SU-DHL-6 (cell line): Measurements from ENCODE around the gene CUBN.

ENCODE experiments used
- H2AFZ ChIP-seq: fragments of 200-600 bp; sonication (generic); 2 replicates; pipeline ENCODE4 v1.6.1; 2014; ENCODE audit warnings: low read depth, mild to moderate bottlenecking, moderate library complexity, mixed read lengths, antibody characterized with exemption, low read length; ENCODE audit not compliant: severe bottlenecking
- H3F3A ChIP-seq: fragments of 200-600 bp; shearing (Covaris generic); 2 replicates; pipeline ENCODE4 v1.6.0; 2016; ENCODE audit warnings: antibody characterized with exemption, mild to moderate bottlenecking; ENCODE audit not compliant: insufficient read depth
- H3K27ac ChIP-seq: fragments of 200-600 bp; sonication (generic); 2 replicates; pipeline ENCODE4 v1.5.1; 2016; ENCODE audit warnings: low read depth, mild to moderate bottlenecking, low read length, moderate library complexity, mixed read lengths
- H3K27me3 ChIP-seq: fragments of 200-600 bp; sonication (generic), shearing (Covaris generic); 2 replicates; pipeline ENCODE4 v1.6.0; 2014; ENCODE audit warnings: mild to moderate bottlenecking, low read length
- H3K36me3 ChIP-seq: fragments of 200-600 bp; sonication (generic); 2 replicates; pipeline ENCODE4 v1.6.1; 2014; ENCODE audit warnings: mild to moderate bottlenecking, low read length, mixed read lengths
- H3K4me2 ChIP-seq: fragments of 300-600, 200-600 bp; shearing (Covaris generic), sonication (generic); 2 replicates; pipeline ENCODE4 v1.6.0; 2014; ENCODE audit warnings: low read length, low read depth, mild to moderate bottlenecking; ENCODE audit not compliant: poor library complexity, severe bottlenecking
- H3K4me3 ChIP-seq: fragments of 200-600 bp; sonication (generic); 2 replicates; pipeline ENCODE4 v1.5.1; 2014; ENCODE audit warnings: antibody characterized with exemption, low read length, mild to moderate bottlenecking, mixed read lengths; ENCODE audit not compliant: insufficient read depth, poor library complexity, severe bottlenecking
- H3K79me2 ChIP-seq: fragments of 200-600 bp; sonication (generic); 2 replicates; pipeline ENCODE4 v1.6.1; 2014; ENCODE audit warnings: mild to moderate bottlenecking, low read length, moderate library complexity; ENCODE audit not compliant: insufficient read depth
- H3K9ac ChIP-seq: fragments of 200-600 bp; sonication (generic); 2 replicates; pipeline ENCODE4 v1.7.0; 2014; ENCODE audit warnings: mild to moderate bottlenecking, low read length
- H3K9me2 ChIP-seq: fragments of 200-600 bp; sonication (generic); replicated peaks from 2 replicates; pipeline ENCODE4 v1.6.1; 2014; ENCODE audit warnings: low read length; ENCODE audit not compliant: insufficient read depth
- H3K9me3 ChIP-seq: fragments of 200-600 bp; sonication (generic); 2 replicates; pipeline ENCODE4 v1.6.1; 2014; ENCODE audit warnings: low read length, mixed read lengths; ENCODE audit not compliant: insufficient read depth
- H4K20me1 ChIP-seq: fragments of 200-600 bp; sonication (generic); 2 replicates; pipeline ENCODE4 v1.6.1; 2014; ENCODE audit warnings: low read depth, mild to moderate bottlenecking, antibody characterized with exemption, low read length, moderate library complexity, mixed read lengths
- EZH2phosphoT487 ChIP-seq: fragments of 200-600 bp; sonication (generic), shearing (Covaris generic); conservative IDR thresholded peaks from 2 replicates; pipeline ENCODE4 v1.6.1; 2018; ENCODE audit warnings: mild to moderate bottlenecking, antibody characterized with exemption, low read length, moderate library complexity, mixed read lengths
- TF ChIP-seq, protein P1 (sequence below): fragments of 200-600 bp; sonication (generic); IDR thresholded peaks from one replicate; pipeline ENCODE4 v1.5.1; 2017; ENCODE audit warnings: antibody characterized with exemption, mild to moderate bottlenecking, low read length, moderate library complexity; ENCODE audit not compliant: insufficient read depth, poor library complexity, severe bottlenecking

The CUBN gene

GRCh38 chr10:17177014-17177413 lies 47.4 kb upstream of the CUBN start:
- Histone ChIP-seq H3K36me3 (no peaks in the 10 kb centered on the region), H2AFZ (no peak overlapping the region), H3K4me2 (no peak overlapping the region), H3F3A (no peaks in the 10 kb centered on the region), H3K9me2 (no peaks in the 10 kb centered on the region), H3K9me3 (no peaks in the 10 kb centered on the region), H4K20me1 (no peaks in the 10 kb centered on the region), H3K4me3 (no peak overlapping the region), H3K79me2 (no peaks in the 10 kb centered on the region), H3K27ac (no peak overlapping the region), H3K27me3 (no peaks in the 10 kb centered on the region), H3K9ac (no peak overlapping the region)
- no peak for TF ChIP-seq EZH2phosphoT487
- TF ChIP-seq, protein P1, sequence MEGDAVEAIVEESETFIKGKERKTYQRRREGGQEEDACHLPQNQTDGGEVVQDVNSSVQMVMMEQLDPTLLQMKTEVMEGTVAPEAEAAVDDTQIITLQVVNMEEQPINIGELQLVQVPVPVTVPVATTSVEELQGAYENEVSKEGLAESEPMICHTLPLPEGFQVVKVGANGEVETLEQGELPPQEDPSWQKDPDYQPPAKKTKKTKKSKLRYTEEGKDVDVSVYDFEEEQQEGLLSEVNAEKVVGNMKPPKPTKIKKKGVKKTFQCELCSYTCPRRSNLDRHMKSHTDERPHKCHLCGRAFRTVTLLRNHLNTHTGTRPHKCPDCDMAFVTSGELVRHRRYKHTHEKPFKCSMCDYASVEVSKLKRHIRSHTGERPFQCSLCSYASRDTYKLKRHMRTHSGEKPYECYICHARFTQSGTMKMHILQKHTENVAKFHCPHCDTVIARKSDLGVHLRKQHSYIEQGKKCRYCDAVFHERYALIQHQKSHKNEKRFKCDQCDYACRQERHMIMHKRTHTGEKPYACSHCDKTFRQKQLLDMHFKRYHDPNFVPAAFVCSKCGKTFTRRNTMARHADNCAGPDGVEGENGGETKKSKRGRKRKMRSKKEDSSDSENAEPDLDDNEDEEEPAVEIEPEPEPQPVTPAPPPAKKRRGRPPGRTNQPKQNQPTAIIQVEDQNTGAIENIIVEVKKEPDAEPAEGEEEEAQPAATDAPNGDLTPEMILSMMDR: no peak

DNA sequence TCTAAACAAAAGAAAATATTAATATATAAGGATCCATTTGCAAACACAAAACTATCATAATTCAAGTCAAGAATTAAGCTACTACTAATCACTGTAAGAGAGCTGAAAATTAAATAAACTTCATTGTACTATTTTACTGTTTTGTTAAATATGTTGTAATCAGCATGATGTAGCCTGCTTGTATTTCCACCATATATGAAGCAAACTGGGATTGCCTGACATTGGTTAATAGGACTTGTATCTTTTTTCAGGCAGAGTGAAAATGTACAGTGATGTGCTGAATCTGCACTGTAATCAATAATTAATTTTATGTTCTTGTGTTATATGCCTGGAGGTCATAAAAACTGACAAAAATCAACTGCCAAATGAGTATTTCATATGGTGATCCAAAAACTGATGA lies 46.5 kb upstream of the CUBN start:
- Histone ChIP-seq H3K36me3 (no peaks in the 10 kb centered on the region), H3K9me2 (no peaks in the 10 kb centered on the region), H2AFZ (no peak overlapping the region), H3K9me3 (no peaks in the 10 kb centered on the region), H3K4me3 (no peak overlapping the region), H3K27me3 (no peaks in the 10 kb centered on the region), H3K79me2 (no peaks in the 10 kb centered on the region), H3K4me2 (no peak overlapping the region), H4K20me1 (no peaks in the 10 kb centered on the region), H3K9ac (no peak overlapping the region), H3K27ac (no peak overlapping the region), H3F3A (no peaks in the 10 kb centered on the region)
- TF ChIP-seq, protein P1: no peak
- TF ChIP-seq EZH2phosphoT487: no peak

DNA sequence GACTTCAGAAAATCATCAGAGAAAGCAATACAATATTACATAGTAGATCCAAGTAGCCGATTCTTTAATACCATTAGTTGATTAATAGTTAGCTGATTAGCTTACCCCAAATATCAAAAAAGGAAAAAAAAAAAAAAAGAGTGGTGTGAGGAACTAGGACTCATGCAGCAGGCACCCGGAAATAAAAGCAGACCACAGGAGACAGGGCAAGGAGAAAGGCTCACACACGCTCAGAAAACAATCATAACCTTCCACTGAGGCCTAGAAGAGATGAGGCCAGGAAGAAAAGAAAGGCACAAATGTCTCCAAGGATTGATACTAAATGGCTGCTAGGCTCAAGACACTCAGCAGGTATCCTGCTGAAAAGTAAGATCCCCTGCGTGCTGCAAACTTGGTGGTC lies 45.9 kb upstream of the CUBN start:
- no peak overlapping the region for H3K4me2 ChIP-seq
- H3K79me2 ChIP-seq: no peaks in the 10 kb centered on the region

More for the DNA sequence above, 45.9 kb upstream of the CUBN start:
- Histone ChIP-seq H3K9me2 (no peaks in the 10 kb centered on the region), H3K36me3 (no peaks in the 10 kb centered on the region), H3K4me3 (no peak overlapping the region), H3K9ac (no peak overlapping the region), H3F3A (no peaks in the 10 kb centered on the region), H3K9me3 (no peaks in the 10 kb centered on the region), H2AFZ (no peak overlapping the region), H3K27ac (no peak overlapping the region), H3K27me3 (no peaks in the 10 kb centered on the region), H4K20me1 (no peaks in the 10 kb centered on the region)
- TF ChIP-seq, protein P1: no peak
- TF ChIP-seq EZH2phosphoT487: no peak
